ENCODE results near the gene GRPR.

The GRPR gene

DNA sequence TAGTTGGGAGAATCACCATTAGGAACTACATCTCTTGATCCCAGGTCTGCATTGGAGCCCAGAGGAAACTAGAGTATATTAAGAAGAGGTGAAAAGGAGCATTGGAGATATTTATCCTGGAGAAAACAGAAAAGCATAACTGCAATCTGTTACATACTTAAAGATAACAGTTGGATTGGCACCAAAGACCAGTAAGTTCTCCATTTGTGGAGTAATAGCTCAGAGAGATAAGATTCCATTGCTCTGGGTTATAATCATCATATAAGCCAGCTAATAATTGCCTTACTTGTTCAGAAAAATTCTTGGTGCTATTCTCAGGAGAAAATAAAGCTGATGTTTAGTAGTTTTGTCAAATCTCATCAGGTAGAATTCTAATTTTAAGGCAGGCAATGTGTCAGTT, 20.6 kb downstream of the GRPR start:
- TF ChIP-seq FOXP2 (optimal IDR thresholded peaks at IDR 0.05; ENCODE audit: borderline replicate concordance, extremely low read depth, extremely low read length, insufficient read depth) (no peak), SIN3A (IDR thresholded peaks at IDR 0.05; ENCODE audit: borderline replicate concordance, insufficient read depth, low read length) (no peak), TAF1 (IDR thresholded peaks at IDR 0.05; ENCODE audit: borderline replicate concordance, insufficient read depth, low read length) (no peak), POLR2AphosphoS5 (IDR thresholded peaks at IDR 0.05; ENCODE audit: low read depth, low read length) (no peak)
- TF ChIP-seq, protein P1, sequence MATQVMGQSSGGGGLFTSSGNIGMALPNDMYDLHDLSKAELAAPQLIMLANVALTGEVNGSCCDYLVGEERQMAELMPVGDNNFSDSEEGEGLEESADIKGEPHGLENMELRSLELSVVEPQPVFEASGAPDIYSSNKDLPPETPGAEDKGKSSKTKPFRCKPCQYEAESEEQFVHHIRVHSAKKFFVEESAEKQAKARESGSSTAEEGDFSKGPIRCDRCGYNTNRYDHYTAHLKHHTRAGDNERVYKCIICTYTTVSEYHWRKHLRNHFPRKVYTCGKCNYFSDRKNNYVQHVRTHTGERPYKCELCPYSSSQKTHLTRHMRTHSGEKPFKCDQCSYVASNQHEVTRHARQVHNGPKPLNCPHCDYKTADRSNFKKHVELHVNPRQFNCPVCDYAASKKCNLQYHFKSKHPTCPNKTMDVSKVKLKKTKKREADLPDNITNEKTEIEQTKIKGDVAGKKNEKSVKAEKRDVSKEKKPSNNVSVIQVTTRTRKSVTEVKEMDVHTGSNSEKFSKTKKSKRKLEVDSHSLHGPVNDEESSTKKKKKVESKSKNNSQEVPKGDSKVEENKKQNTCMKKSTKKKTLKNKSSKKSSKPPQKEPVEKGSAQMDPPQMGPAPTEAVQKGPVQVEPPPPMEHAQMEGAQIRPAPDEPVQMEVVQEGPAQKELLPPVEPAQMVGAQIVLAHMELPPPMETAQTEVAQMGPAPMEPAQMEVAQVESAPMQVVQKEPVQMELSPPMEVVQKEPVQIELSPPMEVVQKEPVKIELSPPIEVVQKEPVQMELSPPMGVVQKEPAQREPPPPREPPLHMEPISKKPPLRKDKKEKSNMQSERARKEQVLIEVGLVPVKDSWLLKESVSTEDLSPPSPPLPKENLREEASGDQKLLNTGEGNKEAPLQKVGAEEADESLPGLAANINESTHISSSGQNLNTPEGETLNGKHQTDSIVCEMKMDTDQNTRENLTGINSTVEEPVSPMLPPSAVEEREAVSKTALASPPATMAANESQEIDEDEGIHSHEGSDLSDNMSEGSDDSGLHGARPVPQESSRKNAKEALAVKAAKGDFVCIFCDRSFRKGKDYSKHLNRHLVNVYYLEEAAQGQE (IDR thresholded peaks at IDR 0.05; ENCODE audit: insufficient read depth in 1 of 2, low read depth in 2 of 2, low read length in 2 of 2), result no peak

DNA sequence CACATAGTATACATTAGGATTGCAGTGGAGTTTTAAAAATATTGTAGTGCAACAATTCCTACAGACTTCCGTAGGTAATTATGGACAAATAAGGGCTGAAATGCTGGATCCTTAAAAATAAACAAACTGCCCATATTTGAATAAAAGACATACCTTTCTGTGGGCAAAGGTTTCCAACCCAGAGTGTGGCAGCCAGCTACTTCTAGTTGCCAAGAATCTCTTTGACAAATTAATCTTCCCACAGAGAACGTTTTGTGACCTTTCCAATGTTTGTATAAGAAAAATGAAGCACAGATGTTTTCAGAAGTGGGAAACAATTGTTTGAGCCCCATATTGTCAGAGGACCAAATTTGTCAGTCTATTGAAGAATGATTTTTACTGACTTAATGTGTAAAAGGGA, 21.1 kb downstream of the GRPR start:
- no peak for TF ChIP-seq POLR2AphosphoS5 (IDR thresholded peaks at IDR 0.05; ENCODE audit: low read depth, low read length)
- no peak for TF ChIP-seq FOXP2 (optimal IDR thresholded peaks at IDR 0.05; ENCODE audit: borderline replicate concordance, extremely low read depth, extremely low read length, insufficient read depth)
- TF ChIP-seq TAF1 (IDR thresholded peaks at IDR 0.05; ENCODE audit: borderline replicate concordance, insufficient read depth, low read length), result no peak
- TF ChIP-seq, protein P1 (IDR thresholded peaks at IDR 0.05; ENCODE audit: insufficient read depth in 1 of 2, low read depth in 2 of 2, low read length in 2 of 2), result no peak
- no peak for TF ChIP-seq SIN3A (IDR thresholded peaks at IDR 0.05; ENCODE audit: borderline replicate concordance, insufficient read depth, low read length)

DNA sequence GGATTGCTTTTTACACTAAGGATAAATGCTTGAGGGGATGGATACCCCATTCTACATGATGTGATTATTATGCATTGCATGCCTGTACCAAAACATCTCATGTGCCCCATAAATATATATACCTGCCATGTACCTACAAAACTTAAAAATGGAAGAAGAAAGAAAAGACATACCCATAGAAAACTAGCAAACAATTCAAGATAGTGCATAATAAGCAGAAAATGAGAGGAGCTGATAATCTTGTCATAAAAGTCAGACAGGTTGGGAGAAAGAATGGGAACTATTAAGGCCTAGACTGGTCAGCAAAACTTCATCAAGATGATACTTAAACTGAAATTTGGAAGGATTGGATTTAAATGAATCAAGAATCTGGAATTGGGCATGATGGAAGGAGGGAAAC, 22.3 kb downstream of the GRPR start:
- TF ChIP-seq FOXP2 (optimal IDR thresholded peaks at IDR 0.05; ENCODE audit: borderline replicate concordance, extremely low read depth, extremely low read length, insufficient read depth), result no peak
- TF ChIP-seq SIN3A (IDR thresholded peaks at IDR 0.05; ENCODE audit: borderline replicate concordance, insufficient read depth, low read length), result no peak
- TF ChIP-seq POLR2AphosphoS5 (IDR thresholded peaks at IDR 0.05; ENCODE audit: low read depth, low read length), result no peak
- no peak for TF ChIP-seq TAF1 (IDR thresholded peaks at IDR 0.05; ENCODE audit: borderline replicate concordance, insufficient read depth, low read length)
- TF ChIP-seq, protein P1 (IDR thresholded peaks at IDR 0.05; ENCODE audit: insufficient read depth in 1 of 2, low read depth in 2 of 2, low read length in 2 of 2), result no peak

DNA sequence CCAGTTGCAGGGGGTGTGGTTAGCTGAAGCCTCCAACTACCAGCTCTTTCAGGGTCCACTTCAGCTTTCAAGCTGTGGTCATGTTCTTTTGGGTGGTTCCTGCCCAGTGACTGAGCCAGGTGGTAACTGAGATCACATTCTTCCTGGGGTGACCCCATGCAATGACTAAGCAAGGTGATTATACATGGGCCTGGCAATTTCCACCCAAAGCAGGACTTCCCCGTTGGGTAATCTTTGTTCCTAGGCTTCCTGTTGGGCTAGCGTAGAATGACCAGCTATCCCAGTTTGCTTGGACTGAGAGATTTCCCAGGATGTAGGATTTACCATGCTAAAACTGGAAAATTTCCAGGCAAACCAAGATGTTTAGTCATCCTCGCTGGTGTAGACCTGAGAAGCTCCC, 25.5 kb downstream of the GRPR start:
- TF ChIP-seq TAF1 (IDR thresholded peaks at IDR 0.05; ENCODE audit: borderline replicate concordance, insufficient read depth, low read length) (no peak), SIN3A (IDR thresholded peaks at IDR 0.05; ENCODE audit: borderline replicate concordance, insufficient read depth, low read length) (no peak), FOXP2 (optimal IDR thresholded peaks at IDR 0.05; ENCODE audit: borderline replicate concordance, extremely low read depth, extremely low read length, insufficient read depth) (no peak), POLR2AphosphoS5 (IDR thresholded peaks at IDR 0.05; ENCODE audit: low read depth, low read length) (no peak)
- TF ChIP-seq, protein P1 (IDR thresholded peaks at IDR 0.05; ENCODE audit: insufficient read depth in 1 of 2, low read depth in 2 of 2, low read length in 2 of 2), result no peak

DNA sequence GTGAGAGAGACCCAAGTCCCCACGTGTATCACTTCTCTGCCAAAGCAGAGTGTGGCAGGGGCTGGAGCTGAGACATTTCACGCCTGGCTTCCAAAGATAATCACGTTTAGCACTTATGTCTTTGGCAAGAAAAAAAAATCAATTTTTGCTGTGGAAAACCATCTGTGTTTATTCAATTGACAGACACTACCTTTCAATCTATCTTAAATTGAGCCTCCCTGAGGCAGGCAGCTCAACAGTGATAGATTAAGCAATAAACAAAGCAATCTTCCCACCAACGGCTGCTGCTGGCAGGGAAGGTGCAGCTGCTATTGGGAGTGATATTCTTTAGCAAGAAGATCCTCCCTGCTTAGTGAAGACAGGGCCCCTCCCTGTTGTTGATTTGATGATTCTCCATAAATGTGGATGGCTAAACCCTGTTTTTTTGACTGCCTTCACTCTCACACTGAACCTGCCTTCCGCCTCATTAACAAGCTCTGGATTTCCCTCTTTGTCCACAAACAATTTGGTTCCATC, 32.3 kb downstream of the GRPR start:
- TF ChIP-seq, protein P1 (IDR thresholded peaks at IDR 0.05; ENCODE audit: insufficient read depth in 1 of 2, low read depth in 2 of 2, low read length in 2 of 2), result no peak
- TF ChIP-seq FOXP2 (optimal IDR thresholded peaks at IDR 0.05; ENCODE audit: borderline replicate concordance, extremely low read depth, extremely low read length, insufficient read depth) (no peak), SIN3A (IDR thresholded peaks at IDR 0.05; ENCODE audit: borderline replicate concordance, insufficient read depth, low read length) (no peak), POLR2AphosphoS5 (IDR thresholded peaks at IDR 0.05; ENCODE audit: low read depth, low read length) (no peak), TAF1 (IDR thresholded peaks at IDR 0.05; ENCODE audit: borderline replicate concordance, insufficient read depth, low read length) (no peak)
